Measurements from ENCODE around the gene WDR82.

- TF ChIP-seq EZH2phosphoT487 (IDR thresholded peaks at IDR 0.05; ENCODE audit: borderline replicate concordance, low read length) (no peak), CTCF (IDR thresholded peaks at IDR 0.05; ENCODE audit: low read depth, low read length, poor library complexity, severe bottlenecking) (no peak)
Observed at GRCh38 chr3:52283306-52283705, 4.9 kb upstream of the WDR82 start.
